Endothelial cell of umbilical vein (primary cell): ENCODE data around the gene RALGAPA1. TPM values are rescaled to one million over a fixed set of nuclear protein-coding genes. Genes with fewer than 3 reads are reported as not detected.

Experiments used
- BruUV-seq: library from RNA; stranded (reverse); fragments of 400-500 nt; replicated peaks from 2 replicates; lab custom pipeline; 2021; lab: Mats Ljungman, UMichigan
- CTCF ChIA-PET: fragments of 300-600, 350-600 bp; sonication (Branson Sonifier 250); formaldehyde crosslinking; loops from one replicate; lab custom pipeline; 2021; ENCODE audit warnings: antibody characterized with exemption, inconsistent platforms; lab: Charles Lee
- POLR2A ChIA-PET: fragments of 300-600, 350-600 bp; sonication (Branson Sonifier 250); formaldehyde crosslinking; loops from one replicate; lab custom pipeline; 2021; ENCODE audit warnings: antibody characterized with exemption, inconsistent platforms; lab: Charles Lee
- DNase-seq: peaks from one replicate; pipeline ENCODE4 v3.0.0-alpha.2; 2011; ENCODE audit warnings: low read depth, low spot score
- FAIRE-seq: peaks from 2 replicates; lab custom pipeline; 2011; peaks lifted over from hg19 to GRCh38; lab: Jason Lieb, UNC
- H2AFZ ChIP-seq: 2 replicates; pipeline ENCODE4 v1.6.0; 2012; ENCODE audit warnings: low read depth, low read length, control low read depth, inconsistent platforms
- H3K27ac ChIP-seq: 2 replicates; pipeline ENCODE4 v1.5.1; 2011; ENCODE audit warnings: low read depth, mild to moderate bottlenecking, control low read depth, low read length, moderate library complexity; ENCODE audit not compliant: insufficient read depth
- H3K27me3 ChIP-seq, 2 experiments: 2 replicates each; pipeline versions ENCODE4 v1.6.0 to v1.6.1; 2011; ENCODE audit warnings: low read length in 2 of 2, mixed read lengths in 1 of 2; ENCODE audit not compliant: control insufficient read depth in 2 of 2, insufficient read depth in 2 of 2
- H3K36me3 ChIP-seq, 2 experiments: 2 replicates in 1 of 2; 3 replicates in 1 of 2; pipeline ENCODE4 v1.5.1; 2011; ENCODE audit warnings: low read length in 2 of 2, mild to moderate bottlenecking in 1 of 2, moderate library complexity in 1 of 2; ENCODE audit not compliant: control insufficient read depth in 2 of 2, insufficient read depth in 2 of 2; ENCODE audit errors: extremely low read depth in 1 of 2
- H3K4me1 ChIP-seq: 3 replicates; pipeline ENCODE4 v1.5.1; 2011; ENCODE audit warnings: mild to moderate bottlenecking, low read length; ENCODE audit not compliant: control insufficient read depth, insufficient read depth; ENCODE audit errors: extremely low read depth
- H3K4me2 ChIP-seq: 2 replicates; pipeline ENCODE4 v1.6.1; 2011; ENCODE audit warnings: low read length, control low read depth, mixed read lengths; ENCODE audit not compliant: insufficient read depth
- H3K4me3 ChIP-seq, 3 experiments: fragments of 200-600 bp in 1 of 3; sonication (generic), shearing (Covaris generic) in 1 of 3; replicated peaks in 1 of 3; 2 replicates each; pipeline ENCODE4 v1.5.1; 2011 to 2016; ENCODE audit warnings: control low read depth in 3 of 3, low read length in 3 of 3, mild to moderate bottlenecking in 2 of 3, inconsistent platforms in 1 of 3, low read depth in 1 of 3, moderate library complexity in 1 of 3; ENCODE audit not compliant: insufficient read depth in 1 of 3
- H3K79me2 ChIP-seq: 2 replicates; pipeline ENCODE4 v1.6.0; 2012; ENCODE audit warnings: low read length, inconsistent platforms; ENCODE audit not compliant: control insufficient read depth, insufficient read depth
- H3K9ac ChIP-seq: replicated peaks from 2 replicates; pipeline ENCODE3; 2011; ENCODE audit warnings: low read length, control low read depth; ENCODE audit not compliant: insufficient read depth; ENCODE audit errors: extremely low read depth
- H3K9me1 ChIP-seq: replicated peaks from 3 replicates; pipeline ENCODE4 v1.6.0; 2011; ENCODE audit warnings: mild to moderate bottlenecking, low read length; ENCODE audit not compliant: control insufficient read depth, insufficient read depth; ENCODE audit errors: extremely low read depth
- H3K9me3 ChIP-seq: replicated peaks from 2 replicates; pipeline ENCODE4 v1.5.1; 2012; ENCODE audit warnings: low read length, inconsistent platforms; ENCODE audit not compliant: control insufficient read depth, insufficient read depth
- H4K20me1 ChIP-seq: replicated peaks from 2 replicates; pipeline ENCODE3; 2011; ENCODE audit warnings: mild to moderate bottlenecking, low read length; ENCODE audit not compliant: control insufficient read depth, insufficient read depth; ENCODE audit errors: extremely low read depth
- CTCF ChIP-seq, 2 donors: IDR thresholded peaks; 1 replicate in 1 of 2; 2 replicates in 1 of 2; pipeline ENCODE4 v1.5.1; 2011; ENCODE audit warnings: low read length in 2 of 2, mild to moderate bottlenecking in 2 of 2, moderate library complexity in 2 of 2, control low read depth in 1 of 2, inconsistent platforms in 1 of 2, low read depth in 1 of 2; ENCODE audit not compliant: insufficient read depth in 1 of 2; ENCODE audit errors: extremely low read depth in 1 of 2
- EZH2 ChIP-seq: IDR thresholded peaks from 2 replicates; pipeline ENCODE4 v1.6.1; 2012; ENCODE audit warnings: borderline replicate concordance, low read depth, mild to moderate bottlenecking, moderate library complexity, low read length, inconsistent platforms; ENCODE audit not compliant: severe bottlenecking
- FOS ChIP-seq: IDR thresholded peaks from 2 replicates; pipeline ENCODE4 v1.6.1; 2011; ENCODE audit warnings: mild to moderate bottlenecking, low read length, moderate library complexity, borderline replicate concordance; ENCODE audit not compliant: insufficient read depth
- GATA2 ChIP-seq: IDR thresholded peaks from 2 replicates; pipeline ENCODE4 v1.7.0; 2011; ENCODE audit warnings: low read depth, mild to moderate bottlenecking, moderate library complexity, mixed read lengths, low read length; ENCODE audit not compliant: insufficient read length, insufficient read depth
- JUN ChIP-seq: IDR thresholded peaks from 2 replicates; pipeline ENCODE4 v1.6.1; 2011; ENCODE audit warnings: borderline replicate concordance, low read depth; ENCODE audit not compliant: insufficient read length, insufficient read depth
- MAX ChIP-seq: IDR thresholded peaks from 2 replicates; pipeline ENCODE4 v1.6.1; 2011; ENCODE audit not compliant: insufficient read depth, insufficient read length
- MYC ChIP-seq: IDR thresholded peaks from one replicate; pipeline ENCODE4 v1.6.1; 2011; ENCODE audit warnings: mild to moderate bottlenecking, low read depth, low read length
- POLR2A ChIP-seq: IDR thresholded peaks from 2 replicates; pipeline ENCODE4 v1.6.1; 2012; ENCODE audit warnings: low read depth, mild to moderate bottlenecking, control low read depth, low read length
- POLR2AphosphoS5 ChIP-seq: IDR thresholded peaks from 2 replicates; pipeline ENCODE4 v1.6.1; 2012; ENCODE audit warnings: low read depth, mild to moderate bottlenecking, control low read depth, low read length, moderate library complexity; ENCODE audit not compliant: insufficient read depth
- dilution Hi-C: fragments of 300-500 bp; cut with MboI; formaldehyde crosslinking; loops from one replicate; pipeline ENCODE4 v1.15.0; 2019; ENCODE audit warnings: low sequenced_read_pairs; ENCODE audit not compliant: extremely low pct_ligation_motif_present
- intact Hi-C: fragments of 100-400 bp; cut with micrococcal nuclease; formaldehyde crosslinking; loops from one replicate; pipeline ENCODE4 v1.10.0; 2022
- polyA plus RNA-seq, 4 experiments: library from polyadenylated mRNA; depleted of rRNA in 3 of 4; stranded (reverse) in 3 of 4; unstranded in 1 of 4; fragments of >200 nt; gene quantifications; 2 replicates each; pipeline versions ENCODE4 v1.2.1 to v1.2.3, GENCODE V29; 2011 to 2012; ENCODE audit warnings: missing spikeins in 1 of 4
- total RNA-seq: library from RNA; stranded (reverse); gene quantifications from 2 replicates; pipeline ENCODE4 v1.2.3, GENCODE V29; 2021

Gene RALGAPA1
- total and polyA plus RNA-seq, 2 donors (not counting 3 experiments of a cell fraction or from before 2014, with no cell fraction given) = 6.1 to 30.9 TPM

GRCh38 chr14:35669782-35670181 lies 139.3 kb downstream of the RALGAPA1 start:
- DNase-seq (no peak), FAIRE-seq (no peak)
- Histone ChIP-seq H3K9me1 (no peaks in the 10 kb centered on the region), H3K79me2 (no peaks in the 10 kb centered on the region), H2AFZ (no peak overlapping the region), H3K9me3 (no peaks in the 10 kb centered on the region), H3K36me3 (peaks cover 0 to 2% of the 10 kb centered on the region in 2 experiments), H3K4me2 (no peak overlapping the region), H3K9ac (no peak overlapping the region), H3K27ac (no peak overlapping the region), H3K4me1 (peaks cover 9% of the 10 kb centered on the region), H3K4me3 (no peak overlapping the region), H3K27me3 (no peaks in the 10 kb centered on the region), H4K20me1 (no peaks in the 10 kb centered on the region)
- CTCF ChIA-PET = interaction anchor here (0.7 to 1.0 kb wide), 2 partner anchors 15 to 20 kb away, joined by 3 read pairs; no protein-coding TSS in a partner anchor
- dilution Hi-C loops (no loop called here), intact Hi-C loops (no loop called here)
- BruUV-seq = no TSS peak
- POLR2A ChIA-PET = interaction anchor here (0.6 kb wide), 1 partner anchor 586 kb away, joined by 4 read pairs; no protein-coding TSS in a partner anchor
- TF ChIP-seq POLR2A = no peak
- no peak for TF ChIP-seq MAX
- TF ChIP-seq POLR2AphosphoS5 = no peak
- no peak for TF ChIP-seq JUN
- no peak for TF ChIP-seq FOS
- TF ChIP-seq MYC = no peak

GRCh38 chr14:35666429-35667043 lies 142.6 kb downstream of the RALGAPA1 start:
- no peaks in the 10 kb centered on the region for H3K27me3 ChIP-seq
- H3K27ac ChIP-seq = no peak overlapping the region
- FAIRE-seq (no peak), DNase-seq (no peak)
- no peaks in the 10 kb centered on the region for H3K9me3 ChIP-seq
- H3K9me1 ChIP-seq = no peaks in the 10 kb centered on the region
- ChIA-PET CTCF (no interaction called here), POLR2A (no interaction called here)
- no TSS peak for BruUV-seq
- no peak overlapping the region for H3K4me2 ChIP-seq
- intact Hi-C loops (no loop called here), dilution Hi-C loops (no loop called here)
- no peaks in the 10 kb centered on the region for H3K79me2 ChIP-seq
- H3K36me3 ChIP-seq = peaks cover 0 to 2% of the 10 kb centered on the region in 2 experiments
- no peaks in the 10 kb centered on the region for H4K20me1 ChIP-seq
- no peak overlapping the region for H3K4me3 ChIP-seq
- no peak overlapping the region for H3K9ac ChIP-seq
- H2AFZ ChIP-seq = no peak overlapping the region
- H3K4me1 ChIP-seq = peaks cover 7% of the 10 kb centered on the region
- TF ChIP-seq GATA2 (no peak), EZH2 (no peak), JUN (no peak), FOS (no peak), MYC (no peak), CTCF (IDR thresholded peaks at IDR 0.05; ENCODE audit: extremely low read depth in 1 of 2, insufficient read depth in 1 of 2, low read depth in 1 of 2, low read length in 2 of 2) (no peak), POLR2A (no peak), MAX (no peak), POLR2AphosphoS5 (no peak)
